ENCODE results near the gene GRPEL1.

- TF ChIP-seq, protein P1, sequence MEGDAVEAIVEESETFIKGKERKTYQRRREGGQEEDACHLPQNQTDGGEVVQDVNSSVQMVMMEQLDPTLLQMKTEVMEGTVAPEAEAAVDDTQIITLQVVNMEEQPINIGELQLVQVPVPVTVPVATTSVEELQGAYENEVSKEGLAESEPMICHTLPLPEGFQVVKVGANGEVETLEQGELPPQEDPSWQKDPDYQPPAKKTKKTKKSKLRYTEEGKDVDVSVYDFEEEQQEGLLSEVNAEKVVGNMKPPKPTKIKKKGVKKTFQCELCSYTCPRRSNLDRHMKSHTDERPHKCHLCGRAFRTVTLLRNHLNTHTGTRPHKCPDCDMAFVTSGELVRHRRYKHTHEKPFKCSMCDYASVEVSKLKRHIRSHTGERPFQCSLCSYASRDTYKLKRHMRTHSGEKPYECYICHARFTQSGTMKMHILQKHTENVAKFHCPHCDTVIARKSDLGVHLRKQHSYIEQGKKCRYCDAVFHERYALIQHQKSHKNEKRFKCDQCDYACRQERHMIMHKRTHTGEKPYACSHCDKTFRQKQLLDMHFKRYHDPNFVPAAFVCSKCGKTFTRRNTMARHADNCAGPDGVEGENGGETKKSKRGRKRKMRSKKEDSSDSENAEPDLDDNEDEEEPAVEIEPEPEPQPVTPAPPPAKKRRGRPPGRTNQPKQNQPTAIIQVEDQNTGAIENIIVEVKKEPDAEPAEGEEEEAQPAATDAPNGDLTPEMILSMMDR (IDR thresholded peaks at IDR 0.05 in 2 of 3, conservative IDR thresholded peaks at IDR 0.05 in 1 of 3; ENCODE audit: borderline replicate concordance in 1 of 3, insufficient read depth in 1 of 3, low read depth in 2 of 3, low read length in 2 of 3) = no peak
- TF ChIP-seq EZH2 (IDR thresholded peaks at IDR 0.05) = no peak
- no peak for TF ChIP-seq ZBTB33 (IDR thresholded peaks at IDR 0.05; ENCODE audit: extremely low read depth, insufficient replicate concordance, low read length)
- no peak for TF ChIP-seq MAX (IDR thresholded peaks at IDR 0.05)
Observed at GRCh38 chr4:7108046-7108625, 40.3 kb upstream of the GRPEL1 start.

Measured in HCT116 (cell line).